Natural killer cell treated with Interleukin-12 subunit alpha and Interleukin-12 subunit beta and Interleukin-15 and Interleukin-18, amount 100 ng/mL, for 72 hours (primary cell): ENCODE data around the gene KL. TPM values are rescaled to one million over a fixed set of nuclear protein-coding genes. Genes with fewer than 3 reads are reported as not detected.

ENCODE experiments used
- ATAC-seq, 2 donors: fragments of 150-1000 bp; cut with Tn5 transposase in 1 of 2; sonication (Bioruptor Pico), chemical (Tn5 transposase) in 1 of 2; 2 replicates each; pipeline ENCODE4 v1.10.0; 2021
- DNase-seq: peaks from one replicate; pipeline ENCODE4 v3.0.0; 2022; ENCODE audit warnings: low spot score
- H3K27ac Mint-ChIP-seq, 2 donors: 1 replicate in 1 of 2; 2 replicates in 1 of 2; pipeline ENCODE4 v1.8.0; 2022; ENCODE audit warnings: mixed read lengths in 2 of 2, mild to moderate bottlenecking in 1 of 2, moderate library complexity in 1 of 2
- H3K27me3 Mint-ChIP-seq, 2 donors: 1 replicate in 1 of 2; 2 replicates in 1 of 2; pipeline ENCODE4 v1.8.0; 2022; ENCODE audit warnings: mixed read lengths in 2 of 2
- H3K36me3 Mint-ChIP-seq: one replicate; pipeline ENCODE4 v1.8.0; 2022; ENCODE audit warnings: mixed read lengths
- H3K4me1 Mint-ChIP-seq, 2 donors: 1 replicate in 1 of 2; 2 replicates in 1 of 2; pipeline ENCODE4 v1.8.0; 2022; ENCODE audit warnings: low read depth in 2 of 2, mixed read lengths in 2 of 2, mild to moderate bottlenecking in 1 of 2
- H3K4me3 Mint-ChIP-seq: one replicate; pipeline ENCODE4 v1.8.0; 2022; ENCODE audit warnings: mixed read lengths
- H3K9me3 Mint-ChIP-seq: 2 replicates; pipeline ENCODE4 v1.8.0; 2022; ENCODE audit warnings: mixed read lengths
- total RNA-seq, 2 donors: library from RNA; stranded (reverse); gene quantifications; one replicate each; pipeline ENCODE4 v1.2.3, GENCODE V29; 2022

The KL gene
- total RNA-seq, 2 donors from 2014 or later: 0.10 TPM; not detected in 1

GRCh38 chr13:33090755-33091414, 74.7 kb downstream of the KL start:
- ATAC-seq: no peak
- no peaks in the 10 kb centered on the region for H3K27me3 Mint-ChIP-seq

GRCh38 chr13:33091415-33091774, 75.2 kb downstream of the KL start:
- Mint-ChIP-seq H3K27me3 (no peaks in the 10 kb centered on the region), H3K4me1 (no peaks in the 10 kb centered on the region), H3K9me3 (no peaks in the 10 kb centered on the region), H3K4me3 (no peak overlapping the region), H3K27ac (no peak overlapping the region), H3K36me3 (no peaks in the 10 kb centered on the region)
- no peak for DNase-seq
- ATAC-seq: no peak

More at GRCh38 chr13:33090755-33091414, 74.7 kb downstream of the KL start:
- H3K9me3 Mint-ChIP-seq: no peaks in the 10 kb centered on the region
- H3K4me1 Mint-ChIP-seq: no peaks in the 10 kb centered on the region
- no peaks in the 10 kb centered on the region for H3K36me3 Mint-ChIP-seq
- no peak for DNase-seq
- no peak overlapping the region for H3K4me3 Mint-ChIP-seq
- no peak overlapping the region for H3K27ac Mint-ChIP-seq

GRCh38 chr13:33092073-33092987, 76.1 kb downstream of the KL start:
- H3K4me1 Mint-ChIP-seq: no peaks in the 10 kb centered on the region
- DNase-seq: no peak
- no peaks in the 10 kb centered on the region for H3K27me3 Mint-ChIP-seq
- no peaks in the 10 kb centered on the region for H3K36me3 Mint-ChIP-seq
- no peak overlapping the region for H3K4me3 Mint-ChIP-seq
- no peaks in the 10 kb centered on the region for H3K9me3 Mint-ChIP-seq
- no peak for ATAC-seq
- H3K27ac Mint-ChIP-seq: no peak overlapping the region

- Mint-ChIP-seq H3K9me3 (peaks cover 4% of the 10 kb centered on the region), H3K27me3 (peaks cover 0 to 7% of the 10 kb centered on the region in 2 donors), H3K36me3 (no peaks in the 10 kb centered on the region), H3K4me1 (no peaks in the 10 kb centered on the region), H3K4me3 (no peak overlapping the region), H3K27ac (no peak overlapping the region)
- no peak for ATAC-seq
- no peak for DNase-seq
Measured at GRCh38 chr13:33096886-33097605, 80.8 kb downstream of the KL start.

- no peaks in the 10 kb centered on the region for H3K4me1 Mint-ChIP-seq
- no peak overlapping the region for H3K4me3 Mint-ChIP-seq
- no peak for ATAC-seq
- DNase-seq: no peak
- H3K36me3 Mint-ChIP-seq: no peaks in the 10 kb centered on the region
- peaks cover 0 to 7% of the 10 kb centered on the region in 2 donors for H3K27me3 Mint-ChIP-seq
- H3K9me3 Mint-ChIP-seq: peaks cover 4% of the 10 kb centered on the region
- no peak overlapping the region for H3K27ac Mint-ChIP-seq
Measured at GRCh38 chr13:33099860-33100259, 83.6 kb downstream of the KL start.

GRCh38 chr13:33100886-33101285, 84.7 kb downstream of the KL start:
- Mint-ChIP-seq H3K4me1 (no peaks in the 10 kb centered on the region), H3K36me3 (no peaks in the 10 kb centered on the region), H3K9me3 (peaks cover 4% of the 10 kb centered on the region), H3K27me3 (peaks cover 0 to 7% of the 10 kb centered on the region in 2 donors), H3K4me3 (no peak overlapping the region), H3K27ac (no peak overlapping the region)
- ATAC-seq (no peak), DNase-seq (no peak)

- ATAC-seq (no peak), DNase-seq (no peak)
- H3K4me1 Mint-ChIP-seq: no peaks in the 10 kb centered on the region
- peaks cover 3 to 7% of the 10 kb centered on the region in 2 donors for H3K27me3 Mint-ChIP-seq
- H3K27ac Mint-ChIP-seq: no peak overlapping the region
- peaks cover 4% of the 10 kb centered on the region for H3K9me3 Mint-ChIP-seq
- H3K4me3 Mint-ChIP-seq: no peak overlapping the region
- H3K36me3 Mint-ChIP-seq: no peaks in the 10 kb centered on the region
Measured at GRCh38 chr13:33101835-33102234, 85.6 kb downstream of the KL start.

GRCh38 chr13:33103457-33103856, 87.2 kb downstream of the KL start:
- ATAC-seq: no peak
- no peak for DNase-seq
- Mint-ChIP-seq H3K27me3 (peaks cover 3 to 7% of the 10 kb centered on the region in 2 donors), H3K9me3 (peaks cover 4% of the 10 kb centered on the region), H3K36me3 (no peaks in the 10 kb centered on the region), H3K27ac (no peak overlapping the region), H3K4me1 (no peaks in the 10 kb centered on the region), H3K4me3 (no peak overlapping the region)

- no peak for DNase-seq
- Mint-ChIP-seq H3K4me1 (no peaks in the 10 kb centered on the region), H3K4me3 (no peak overlapping the region), H3K9me3 (no peaks in the 10 kb centered on the region), H3K36me3 (no peaks in the 10 kb centered on the region), H3K27ac (no peak overlapping the region), H3K27me3 (peaks cover 0 to 3% of the 10 kb centered on the region in 2 donors)
- ATAC-seq: no peak
Measured at GRCh38 chr13:33105387-33106005, 89.3 kb downstream of the KL start.

GRCh38 chr13:33106656-33107360, 90.6 kb downstream of the KL start:
- Mint-ChIP-seq H3K9me3 (no peaks in the 10 kb centered on the region), H3K4me3 (no peak overlapping the region), H3K27ac (no peak overlapping the region), H3K27me3 (peaks cover 0 to 3% of the 10 kb centered on the region in 2 donors), H3K36me3 (no peaks in the 10 kb centered on the region), H3K4me1 (no peaks in the 10 kb centered on the region)
- ATAC-seq (no peak), DNase-seq (no peak)

- ATAC-seq: no peak
- no peaks in the 10 kb centered on the region for H3K4me1 Mint-ChIP-seq
Measured at GRCh38 chr13:33107361-33107760, 91.1 kb downstream of the KL start.

GRCh38 chr13:33108620-33109019, 92.4 kb downstream of the KL start:
- Mint-ChIP-seq H3K4me1 (no peaks in the 10 kb centered on the region), H3K27me3 (peaks cover 3 to 7% of the 10 kb centered on the region in 2 donors)
- no peak for DNase-seq

More at GRCh38 chr13:33107361-33107760, 91.1 kb downstream of the KL start:
- no peak for DNase-seq
- Mint-ChIP-seq H3K36me3 (no peaks in the 10 kb centered on the region), H3K27ac (no peak overlapping the region), H3K27me3 (peaks cover 3% of the 10 kb centered on the region in 2 donors), H3K4me3 (no peak overlapping the region), H3K9me3 (no peaks in the 10 kb centered on the region)

GRCh38 chr13:33109271-33109697, 93.1 kb downstream of the KL start:
- no peak overlapping the region for H3K4me3 Mint-ChIP-seq
- ATAC-seq: no peak

More at GRCh38 chr13:33108620-33109019, 92.4 kb downstream of the KL start:
- Mint-ChIP-seq H3K36me3 (no peaks in the 10 kb centered on the region), H3K9me3 (no peaks in the 10 kb centered on the region), H3K4me3 (no peak overlapping the region), H3K27ac (no peak overlapping the region)
- ATAC-seq: no peak

More at GRCh38 chr13:33109271-33109697, 93.1 kb downstream of the KL start:
- H3K27me3 Mint-ChIP-seq: peaks cover 3 to 7% of the 10 kb centered on the region in 2 donors
- no peaks in the 10 kb centered on the region for H3K9me3 Mint-ChIP-seq
- no peak for DNase-seq
- H3K4me1 Mint-ChIP-seq: no peaks in the 10 kb centered on the region
- no peak overlapping the region for H3K27ac Mint-ChIP-seq
- H3K36me3 Mint-ChIP-seq: no peaks in the 10 kb centered on the region
